GM20000 (cell line): ENCODE measurements around the gene SLC6A19.

Experiments
- DNase-seq: peaks from one replicate; pipeline ENCODE4 v3.0.0; 2012; ENCODE audit warnings: low spot score
- TF ChIP-seq, protein P1 (sequence below): IDR thresholded peaks from 2 replicates; pipeline ENCODE4 v1.5.1; 2012; ENCODE audit warnings: mild to moderate bottlenecking, control low read depth; ENCODE audit errors: extremely low read depth, missing control alignments

Gene SLC6A19

DNA sequence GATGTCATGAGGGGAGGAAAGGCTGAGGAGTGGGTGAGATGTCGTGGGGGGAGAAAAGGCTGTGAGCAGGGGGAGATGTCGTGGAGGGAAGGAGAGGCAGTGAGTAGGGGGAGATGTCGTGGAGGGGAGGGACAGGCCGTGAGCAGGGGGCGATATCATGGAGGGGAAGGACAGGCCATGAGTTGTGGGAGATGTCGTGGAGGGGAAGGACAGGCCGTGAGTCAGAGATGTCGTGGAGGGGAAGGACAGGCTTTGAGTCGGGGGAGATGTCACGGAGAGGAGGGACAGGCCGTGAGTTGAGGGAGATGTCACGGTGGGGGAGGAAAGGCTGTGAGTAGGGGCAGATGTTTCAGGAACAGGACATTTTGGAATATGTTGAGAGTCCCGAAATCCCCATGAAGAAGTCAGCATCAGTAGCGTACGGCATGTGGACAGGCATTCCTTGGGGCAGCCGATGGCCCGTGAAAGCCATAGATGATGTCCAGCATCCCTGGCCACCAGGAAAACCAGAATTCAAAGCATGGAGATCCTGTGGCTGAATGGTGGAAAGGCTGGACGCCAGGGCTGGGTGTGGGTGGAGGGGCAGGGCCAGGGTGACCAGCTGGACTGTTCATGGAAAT lies 8.3 kb upstream of the SLC6A19 start:
- TF ChIP-seq, protein P1, sequence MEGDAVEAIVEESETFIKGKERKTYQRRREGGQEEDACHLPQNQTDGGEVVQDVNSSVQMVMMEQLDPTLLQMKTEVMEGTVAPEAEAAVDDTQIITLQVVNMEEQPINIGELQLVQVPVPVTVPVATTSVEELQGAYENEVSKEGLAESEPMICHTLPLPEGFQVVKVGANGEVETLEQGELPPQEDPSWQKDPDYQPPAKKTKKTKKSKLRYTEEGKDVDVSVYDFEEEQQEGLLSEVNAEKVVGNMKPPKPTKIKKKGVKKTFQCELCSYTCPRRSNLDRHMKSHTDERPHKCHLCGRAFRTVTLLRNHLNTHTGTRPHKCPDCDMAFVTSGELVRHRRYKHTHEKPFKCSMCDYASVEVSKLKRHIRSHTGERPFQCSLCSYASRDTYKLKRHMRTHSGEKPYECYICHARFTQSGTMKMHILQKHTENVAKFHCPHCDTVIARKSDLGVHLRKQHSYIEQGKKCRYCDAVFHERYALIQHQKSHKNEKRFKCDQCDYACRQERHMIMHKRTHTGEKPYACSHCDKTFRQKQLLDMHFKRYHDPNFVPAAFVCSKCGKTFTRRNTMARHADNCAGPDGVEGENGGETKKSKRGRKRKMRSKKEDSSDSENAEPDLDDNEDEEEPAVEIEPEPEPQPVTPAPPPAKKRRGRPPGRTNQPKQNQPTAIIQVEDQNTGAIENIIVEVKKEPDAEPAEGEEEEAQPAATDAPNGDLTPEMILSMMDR: no peak
- DNase-seq: no peak

DNA sequence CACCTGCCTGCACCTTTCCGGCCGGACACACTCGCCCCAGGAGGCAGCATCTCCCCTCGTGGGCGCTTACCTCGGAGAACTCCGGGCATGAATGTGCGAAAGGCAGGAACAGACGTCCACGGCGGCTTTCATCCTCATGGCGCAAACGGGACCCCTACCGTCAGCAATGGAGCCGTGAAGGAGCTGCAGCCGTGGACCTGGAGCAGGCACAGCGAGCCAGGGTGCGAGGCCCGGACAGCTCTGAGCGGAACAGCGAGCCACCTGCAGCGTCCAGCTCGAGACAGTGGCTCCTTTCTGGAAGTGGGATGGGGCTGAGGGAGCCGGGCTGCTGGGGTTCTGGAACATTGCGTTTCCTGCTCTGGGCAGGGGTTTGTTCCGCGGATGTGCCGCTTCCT lies 7.8 kb upstream of the SLC6A19 start:
- no peak for DNase-seq

DNA sequence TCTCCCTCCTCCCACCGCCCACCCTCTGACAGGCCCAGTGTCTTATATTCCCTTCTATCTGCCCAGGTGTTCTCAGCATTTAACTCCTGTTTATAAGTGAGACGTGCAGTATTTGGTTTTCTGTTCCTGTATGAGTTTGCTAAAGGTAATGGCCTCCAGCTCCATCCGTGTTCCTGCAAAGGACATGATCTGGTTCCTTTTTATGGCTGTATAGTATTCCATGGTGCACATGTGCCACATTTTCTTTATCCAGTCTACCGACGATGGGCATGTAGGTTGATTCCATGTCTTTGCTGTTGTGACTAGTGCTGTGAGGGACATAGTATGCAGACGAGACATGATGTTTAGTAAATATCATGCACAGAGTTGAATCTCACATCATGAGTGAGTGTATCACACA lies 7.0 kb upstream of the SLC6A19 start:
- DNase-seq: no peak
- TF ChIP-seq, protein P1: no peak

More for the DNA sequence above, 7.8 kb upstream of the SLC6A19 start:
- TF ChIP-seq, protein P1: no peak

DNA sequence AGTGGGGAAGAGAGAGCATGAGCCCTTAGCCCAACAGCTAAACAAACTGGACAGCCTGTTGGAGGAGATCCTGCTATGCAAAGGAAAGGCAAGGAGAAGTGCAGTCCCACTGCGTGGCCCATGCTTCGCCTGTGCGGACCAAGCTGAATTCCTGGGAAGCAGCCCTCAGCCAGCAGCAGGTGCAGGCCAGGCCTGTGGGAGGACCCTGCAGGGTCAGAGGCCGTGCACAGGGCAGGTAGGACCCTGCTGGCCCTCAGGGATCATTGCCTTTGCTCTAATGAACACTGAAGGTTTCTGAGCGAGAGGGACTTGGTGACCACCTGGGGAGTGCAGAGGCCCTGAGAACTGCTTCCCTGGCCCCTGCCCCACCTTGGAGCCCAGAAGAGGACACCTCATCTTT lies 6.0 kb upstream of the SLC6A19 start:
- TF ChIP-seq, protein P1: no peak
- DNase-seq: no peak

DNA sequence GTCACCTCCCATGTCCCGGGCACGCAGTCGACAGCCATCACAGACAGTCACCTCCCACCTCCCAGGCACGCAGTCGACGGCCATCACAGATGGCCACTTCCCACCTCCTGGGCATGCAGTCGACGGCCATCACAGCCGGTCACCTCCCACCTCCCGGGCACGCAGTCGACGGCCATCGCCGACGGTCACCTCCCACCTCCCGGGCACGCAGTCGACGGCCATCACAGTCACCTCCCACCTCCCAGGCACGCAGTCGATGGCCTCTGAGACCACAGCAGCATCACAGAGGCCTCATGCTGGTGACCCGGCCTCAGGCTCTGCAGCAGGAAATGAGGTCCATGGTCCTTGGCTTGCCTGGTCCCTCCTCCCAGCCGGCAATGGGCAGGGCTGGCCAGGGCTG lies 5.5 kb upstream of the SLC6A19 start:
- DNase-seq: no peak
- TF ChIP-seq, protein P1: no peak

DNA sequence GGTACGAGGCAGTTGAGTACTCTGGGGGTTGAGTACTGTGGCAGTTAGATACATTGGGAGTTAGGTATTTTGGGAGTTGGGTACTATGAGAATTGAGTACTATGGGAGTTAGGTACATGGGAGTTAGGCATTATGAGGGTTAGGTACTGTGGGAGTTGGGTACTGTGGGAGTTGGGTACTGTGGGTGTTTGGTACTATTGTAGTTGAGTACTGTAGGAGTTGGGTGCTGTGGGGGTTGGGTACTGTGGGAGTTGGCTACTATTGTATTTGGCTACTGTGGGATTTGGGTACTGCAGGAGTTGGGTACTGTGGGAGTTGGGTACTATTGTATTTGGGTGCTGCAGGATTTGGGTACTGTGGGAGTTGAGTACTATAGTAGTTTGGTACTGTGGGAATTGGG lies 4.8 kb upstream of the SLC6A19 start:
- TF ChIP-seq, protein P1: no peak
- no peak for DNase-seq

DNA sequence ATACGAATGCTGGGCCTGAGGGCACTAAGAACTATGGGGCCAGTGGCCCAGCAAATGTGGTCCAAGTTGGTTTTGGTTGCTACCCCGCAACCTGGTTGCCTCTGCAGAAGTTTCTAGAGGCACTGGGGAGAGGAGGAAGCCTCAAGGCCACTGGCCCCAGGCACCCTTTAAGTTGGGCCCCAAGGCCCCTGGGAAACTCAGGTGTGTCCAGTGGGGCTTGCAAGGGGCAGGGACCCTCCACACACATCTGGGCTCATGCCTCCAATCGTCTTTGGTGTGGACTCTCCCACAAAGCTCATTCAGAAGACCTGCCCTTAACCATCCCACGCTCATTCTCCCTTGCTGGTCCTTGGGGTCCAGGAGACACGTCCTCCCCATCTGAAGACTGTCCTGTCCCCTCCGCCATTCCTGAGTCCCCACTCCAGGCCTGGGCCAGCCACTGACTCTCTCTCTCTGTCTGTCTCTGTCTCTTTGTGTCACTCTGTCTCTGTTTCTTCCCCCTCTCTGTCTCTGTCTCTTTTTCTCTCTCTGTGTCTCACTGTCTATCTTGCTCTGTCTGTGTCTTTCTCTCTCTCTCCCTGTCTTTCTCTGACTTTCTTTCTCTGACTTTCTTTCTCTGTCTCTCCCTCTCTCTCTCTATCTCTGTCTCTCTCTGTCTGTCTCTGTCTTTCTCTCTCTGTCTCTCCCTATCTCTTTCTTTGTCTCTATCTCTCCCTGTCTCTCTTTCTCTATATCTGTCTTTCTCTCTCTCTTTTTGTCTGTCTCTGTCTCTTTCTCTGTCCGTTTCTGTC lies 3.3 kb upstream of the SLC6A19 start:
- no peak for DNase-seq

More for the DNA sequence above, 3.3 kb upstream of the SLC6A19 start:
- TF ChIP-seq, protein P1: no peak
